Duodenal mucosa (tissue), 2 donors: Measurements from ENCODE around the gene FAM78A.

ENCODE experiments used
- H3K27ac ChIP-seq: one replicate; pipeline ENCODE4 v1.7.0; 2013; ENCODE audit warnings: low read depth, low read length
- H3K27me3 ChIP-seq, 2 donors: one replicate each; pipeline ENCODE4 v1.7.0; 2013; ENCODE audit warnings: low read length in 2 of 2, control low read depth in 1 of 2; ENCODE audit not compliant: insufficient read depth in 2 of 2, control insufficient read depth in 1 of 2
- H3K36me3 ChIP-seq, 2 donors: one replicate each; pipeline ENCODE4 v1.7.0; 2013; ENCODE audit warnings: low read length in 2 of 2, control low read depth in 1 of 2; ENCODE audit not compliant: insufficient read depth in 2 of 2, control insufficient read depth in 1 of 2
- H3K4me1 ChIP-seq, 2 donors: one replicate each; pipeline ENCODE4 v1.7.0; 2013; ENCODE audit warnings: low read length in 2 of 2, control low read depth in 1 of 2; ENCODE audit not compliant: insufficient read depth in 2 of 2, control insufficient read depth in 1 of 2
- H3K4me3 ChIP-seq, 2 donors: one replicate each; pipeline ENCODE4 v1.7.0; 2013; ENCODE audit warnings: low read length in 2 of 2, low read depth in 1 of 2
- H3K9ac ChIP-seq, 2 donors: one replicate each; pipeline ENCODE4 v1.7.0; 2013; ENCODE audit warnings: low read length in 2 of 2, low read depth in 1 of 2
- H3K9me3 ChIP-seq, 2 donors: one replicate each; pipeline ENCODE4 v1.7.0; 2013; ENCODE audit warnings: low read length in 2 of 2, control low read depth in 1 of 2; ENCODE audit not compliant: control insufficient read depth in 1 of 2

The FAM78A gene

DNA sequence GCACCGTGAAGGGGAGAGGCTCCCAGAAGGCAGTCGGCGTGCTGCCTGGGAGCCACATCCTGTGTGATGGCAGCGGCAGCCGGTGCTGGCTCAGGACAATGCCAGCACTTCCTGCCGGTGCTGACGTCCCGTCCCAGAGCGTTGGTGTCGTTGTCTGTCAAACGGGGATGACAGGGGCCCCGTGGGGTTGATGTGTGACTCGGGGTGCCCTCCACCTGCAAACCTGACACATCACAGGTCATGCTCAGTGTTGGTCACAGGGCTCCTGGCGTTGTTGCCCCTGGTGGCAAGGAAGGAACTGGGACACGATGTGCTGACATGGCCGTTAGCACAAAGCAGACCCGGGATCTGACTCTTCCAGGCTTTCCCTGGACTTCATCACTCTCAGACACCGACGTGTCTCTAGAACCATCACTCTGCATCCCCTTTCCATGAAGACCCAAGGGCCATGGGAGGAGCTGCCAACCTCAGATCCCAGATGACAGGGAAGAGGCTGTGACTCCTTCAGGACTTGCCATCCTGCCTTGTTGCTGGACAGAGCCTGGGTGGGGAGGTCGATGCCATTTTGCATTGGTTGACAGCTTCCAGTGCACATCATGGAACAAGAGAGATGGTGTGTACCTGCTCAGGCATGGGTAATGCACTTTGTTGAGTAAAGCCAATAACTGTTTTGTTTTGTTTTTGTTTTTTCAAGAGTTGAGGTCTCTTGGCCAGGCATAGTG, 34.7 kb upstream of the FAM78A start:
- H3K27ac ChIP-seq, result no peak overlapping the region
- no peak overlapping the region for H3K4me3 ChIP-seq

DNA sequence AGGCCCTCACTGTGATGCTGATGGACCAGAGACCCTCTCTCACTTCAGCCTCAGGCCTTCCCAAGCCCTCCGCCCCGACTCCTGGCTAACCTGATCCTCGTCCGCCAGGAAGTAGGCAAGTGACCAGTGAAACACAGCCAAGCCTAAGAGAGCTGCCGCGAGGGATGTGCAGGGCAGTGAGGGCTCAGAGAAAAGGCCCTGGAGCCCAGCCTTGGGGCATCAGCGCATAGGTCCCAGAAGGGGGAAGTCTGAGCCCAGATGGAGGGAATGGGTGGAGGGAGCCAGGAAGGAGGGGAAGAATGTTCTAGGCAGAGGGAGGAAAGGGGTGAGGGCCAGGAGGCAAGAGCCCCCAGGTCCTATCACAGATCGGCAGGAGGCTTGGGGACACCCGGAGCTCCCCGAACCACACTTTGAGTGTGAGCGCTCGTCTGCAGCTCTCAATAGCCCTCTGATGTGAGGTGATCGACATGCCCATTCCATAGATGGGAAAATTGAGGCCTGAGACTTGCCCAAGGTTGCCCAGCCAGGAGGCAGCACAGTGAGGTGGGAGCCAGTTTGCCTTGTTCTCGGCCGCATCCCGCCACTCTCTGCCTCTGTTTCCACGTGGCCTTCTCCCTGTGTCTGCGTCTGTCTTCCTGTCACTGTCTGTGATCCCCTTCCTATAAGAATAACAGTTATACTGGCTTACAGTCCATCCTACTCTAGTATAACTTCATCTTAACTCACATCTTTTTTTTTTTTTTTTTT, 33.4 kb upstream of the FAM78A start:
- Histone ChIP-seq H3K36me3 (no peaks in the 10 kb centered on the region), H3K9ac (no peak overlapping the region), H3K27ac (no peak overlapping the region), H3K4me3 (no peak overlapping the region), H3K27me3 (peaks cover 0 to 3% of the 10 kb centered on the region in 2 donors), H3K9me3 (no peaks in the 10 kb centered on the region), H3K4me1 (no peaks in the 10 kb centered on the region)

More for the DNA sequence above, 34.7 kb upstream of the FAM78A start:
- peaks cover 0 to 3% of the 10 kb centered on the region in 2 donors for H3K27me3 ChIP-seq
- no peaks in the 10 kb centered on the region for H3K36me3 ChIP-seq
- no peaks in the 10 kb centered on the region for H3K9me3 ChIP-seq
- no peak overlapping the region for H3K9ac ChIP-seq
- no peaks in the 10 kb centered on the region for H3K4me1 ChIP-seq

DNA sequence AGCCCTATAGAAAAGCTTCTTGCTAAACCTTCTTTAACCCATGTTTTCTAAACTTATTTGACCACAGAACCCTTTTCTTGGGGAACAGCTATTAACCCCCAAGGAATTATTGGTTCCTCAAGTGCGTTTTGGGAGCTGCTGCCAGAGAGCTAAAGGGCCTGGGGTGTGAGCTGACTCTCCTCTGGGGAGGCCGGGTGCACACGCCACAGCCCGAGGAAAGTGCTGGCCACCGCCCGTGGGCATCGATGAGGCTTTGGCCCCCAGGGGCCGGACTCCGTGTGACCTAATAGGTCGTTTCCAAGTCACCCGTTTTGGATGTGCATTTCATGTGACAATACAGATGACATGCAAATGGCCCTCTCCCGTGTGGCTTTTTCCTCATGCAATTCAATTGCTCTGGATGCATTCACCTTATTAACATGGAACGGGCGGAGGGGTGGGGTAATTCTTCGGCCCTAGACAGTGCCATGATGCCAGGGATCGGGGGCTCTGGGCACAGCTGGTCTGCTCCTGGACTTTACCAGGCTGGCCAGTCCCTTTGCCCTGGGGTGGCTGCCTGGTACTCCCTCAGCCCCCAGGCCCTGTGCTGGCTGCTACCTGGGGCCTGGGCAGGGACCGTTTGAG, 32.7 kb upstream of the FAM78A start:
- H3K9me3 ChIP-seq, result no peaks in the 10 kb centered on the region
- no peak overlapping the region for H3K9ac ChIP-seq
- peaks cover 0 to 3% of the 10 kb centered on the region in 2 donors for H3K27me3 ChIP-seq
- no peaks in the 10 kb centered on the region for H3K36me3 ChIP-seq
- H3K27ac ChIP-seq, result no peak overlapping the region
- H3K4me1 ChIP-seq, result no peaks in the 10 kb centered on the region
- no peak overlapping the region for H3K4me3 ChIP-seq

DNA sequence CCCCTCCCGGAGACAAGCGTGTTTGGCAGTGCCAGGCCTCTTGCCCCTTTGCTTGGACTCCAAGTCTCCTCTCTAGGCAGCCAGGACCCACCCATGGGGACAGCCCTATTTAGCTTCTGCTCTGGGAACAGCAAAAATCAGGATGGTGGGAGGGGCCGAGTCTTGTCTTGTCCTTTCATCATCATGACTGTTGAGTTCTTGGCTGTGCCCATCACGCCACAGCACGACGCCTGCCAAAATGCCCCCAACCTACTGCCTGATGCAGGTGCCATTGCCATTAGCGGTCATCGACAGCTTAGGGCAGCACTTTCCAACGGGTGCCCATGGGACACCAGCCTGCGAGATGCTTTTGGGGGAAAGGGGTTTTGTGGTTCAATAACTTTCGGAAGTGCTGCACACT, 32.1 kb upstream of the FAM78A start:
- Histone ChIP-seq H3K36me3 (no peaks in the 10 kb centered on the region), H3K27me3 (peaks cover 0 to 3% of the 10 kb centered on the region in 2 donors), H3K9me3 (no peaks in the 10 kb centered on the region), H3K9ac (no peak overlapping the region), H3K4me1 (no peaks in the 10 kb centered on the region), H3K4me3 (no peak overlapping the region), H3K27ac (no peak overlapping the region)

DNA sequence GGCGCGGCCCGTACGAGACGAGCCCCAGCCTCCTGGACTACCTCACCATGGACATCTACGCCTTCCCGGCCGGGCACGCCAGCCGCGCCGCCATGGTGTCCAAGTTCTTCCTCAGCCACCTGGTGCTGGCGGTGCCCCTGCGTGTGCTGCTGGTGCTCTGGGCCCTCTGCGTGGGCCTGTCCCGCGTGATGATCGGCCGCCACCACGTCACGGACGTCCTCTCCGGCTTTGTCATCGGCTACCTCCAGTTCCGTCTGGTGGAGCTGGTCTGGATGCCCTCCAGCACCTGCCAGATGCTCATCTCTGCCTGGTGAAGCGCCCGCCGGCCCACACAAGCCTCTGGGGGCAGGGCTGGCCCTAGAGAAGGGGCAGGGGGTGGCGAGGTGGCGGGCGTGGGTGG, 31.7 kb upstream of the FAM78A start:
- Histone ChIP-seq H3K4me3 (no peak overlapping the region), H3K9ac (no peak overlapping the region), H3K9me3 (no peaks in the 10 kb centered on the region), H3K36me3 (no peaks in the 10 kb centered on the region), H3K27me3 (peaks cover 0 to 3% of the 10 kb centered on the region in 2 donors), H3K4me1 (no peaks in the 10 kb centered on the region), H3K27ac (no peak overlapping the region)

DNA sequence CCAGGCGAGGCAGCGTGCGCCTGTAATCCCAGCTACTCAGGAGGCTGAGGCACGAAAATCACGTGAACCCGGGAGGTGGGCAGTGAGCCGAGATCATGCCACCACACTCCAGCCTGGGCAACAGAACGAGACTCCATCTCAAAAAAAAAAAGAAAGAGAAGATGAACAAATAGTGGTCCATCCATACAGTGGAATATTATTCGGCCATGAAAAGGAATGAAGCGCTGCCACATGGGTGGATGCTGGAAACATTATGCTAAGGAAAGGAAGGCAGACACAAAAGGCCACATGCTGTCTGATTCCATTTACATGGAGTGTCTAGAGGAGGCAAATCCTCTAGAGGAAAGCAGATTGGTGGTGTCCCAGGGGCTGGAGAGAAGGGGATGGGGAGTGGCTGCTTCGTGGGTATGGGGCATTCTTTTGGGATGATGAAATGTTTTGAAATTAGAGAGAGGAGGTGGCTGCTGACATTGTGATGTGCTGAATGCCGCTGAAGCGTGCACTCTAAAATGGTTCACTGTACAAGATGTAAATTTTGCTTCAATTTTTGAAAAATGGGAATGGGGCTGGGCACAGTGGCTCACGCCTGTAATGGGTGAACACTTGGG, 30.2 kb upstream of the FAM78A start:
- no peaks in the 10 kb centered on the region for H3K4me1 ChIP-seq
- H3K36me3 ChIP-seq, result no peaks in the 10 kb centered on the region

DNA sequence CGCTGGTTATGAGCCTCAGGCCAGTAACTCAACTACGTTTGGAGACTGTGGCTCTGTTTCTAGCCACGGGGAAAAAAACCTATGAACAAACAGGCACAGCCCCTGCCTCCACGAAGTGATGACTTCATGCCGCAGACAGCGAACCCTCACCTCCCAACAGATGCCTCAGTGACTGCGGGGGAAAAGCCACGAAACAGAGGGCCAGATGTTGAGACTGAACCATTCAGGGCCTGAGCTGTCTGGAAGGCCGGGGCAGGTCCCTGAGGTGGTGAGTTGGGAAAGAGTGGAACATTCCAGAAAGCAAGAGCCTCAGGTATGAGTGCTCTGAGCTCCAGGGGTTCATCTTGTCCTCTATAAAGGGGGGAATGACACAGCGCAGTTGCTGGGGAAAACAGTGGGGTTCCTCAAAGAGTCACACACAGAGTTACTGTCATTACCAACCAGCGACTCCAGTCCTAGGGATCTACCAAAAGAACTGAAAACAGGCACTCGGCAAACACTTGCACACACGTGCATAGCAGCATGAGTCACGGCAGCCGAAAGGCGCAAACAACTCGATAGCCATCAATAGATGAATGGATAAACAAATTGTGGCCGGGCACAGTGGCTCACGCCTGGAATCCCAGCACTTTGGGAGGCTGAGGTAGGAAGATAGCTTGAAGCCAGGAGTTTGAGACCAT, 28.5 kb upstream of the FAM78A start:
- no peak overlapping the region for H3K9ac ChIP-seq

More for the DNA sequence above, 30.2 kb upstream of the FAM78A start:
- H3K9ac ChIP-seq, result no peak overlapping the region
- H3K9me3 ChIP-seq, result no peaks in the 10 kb centered on the region
- H3K27ac ChIP-seq, result no peak overlapping the region
- peaks cover 0 to 3% of the 10 kb centered on the region in 2 donors for H3K27me3 ChIP-seq
- no peak overlapping the region for H3K4me3 ChIP-seq

DNA sequence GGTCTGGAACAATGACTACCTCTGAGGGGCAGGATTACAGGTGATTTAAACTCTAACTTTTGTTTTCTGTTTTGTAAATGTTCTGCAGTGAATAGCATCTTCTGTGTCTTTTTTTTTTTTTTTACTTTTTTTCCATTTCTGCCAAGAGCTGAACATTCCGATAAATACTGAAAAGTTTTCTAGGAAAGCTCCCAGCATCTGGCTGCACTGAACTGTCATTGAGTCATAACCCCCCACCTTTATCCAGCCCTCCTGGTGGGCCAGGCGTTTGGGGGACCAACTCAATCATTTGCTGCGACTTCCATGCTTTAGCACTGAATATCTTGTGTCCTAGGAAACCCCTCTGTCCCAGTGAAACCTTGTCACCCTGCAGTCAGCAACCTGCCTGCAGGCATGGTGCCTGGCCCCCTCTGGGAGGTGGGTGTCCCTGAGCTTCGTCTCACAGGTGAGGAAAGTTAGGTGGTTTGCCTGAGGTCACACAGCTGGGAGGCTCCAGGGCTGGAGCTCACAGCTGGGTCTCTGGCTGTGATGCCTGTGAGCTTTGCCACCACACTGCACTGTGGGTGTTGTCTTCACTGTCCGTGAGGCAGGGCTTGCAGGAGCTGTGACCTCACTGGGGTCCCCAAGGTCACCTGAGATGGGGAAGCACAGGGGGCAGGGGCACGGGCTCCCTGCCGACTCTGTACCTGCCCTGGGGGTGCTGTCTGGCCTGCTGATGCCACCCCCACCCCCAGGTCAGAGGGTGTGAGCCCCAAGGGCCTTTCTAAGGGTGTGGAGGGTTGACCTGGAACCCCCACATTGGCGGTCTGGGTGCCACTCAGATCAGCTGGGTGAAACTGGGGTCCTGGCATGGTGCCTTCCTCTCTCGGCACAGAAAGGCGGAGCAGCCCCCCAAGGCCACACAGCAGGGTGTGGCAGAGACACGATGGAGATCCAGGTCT, 27.3 kb upstream of the FAM78A start:
- H3K9me3 ChIP-seq, result no peaks in the 10 kb centered on the region
- no peak overlapping the region for H3K27ac ChIP-seq
- H3K27me3 ChIP-seq, result no peaks in the 10 kb centered on the region
- H3K36me3 ChIP-seq, result no peaks in the 10 kb centered on the region
- no peak overlapping the region for H3K9ac ChIP-seq
- H3K4me3 ChIP-seq, result no peak overlapping the region
- no peaks in the 10 kb centered on the region for H3K4me1 ChIP-seq

More for the DNA sequence above, 28.5 kb upstream of the FAM78A start:
- Histone ChIP-seq H3K36me3 (no peaks in the 10 kb centered on the region), H3K27ac (no peak overlapping the region), H3K27me3 (no peaks in the 10 kb centered on the region), H3K4me3 (no peak overlapping the region), H3K9me3 (no peaks in the 10 kb centered on the region), H3K4me1 (no peaks in the 10 kb centered on the region)
